IMR-90 (cell line): Measurements from ENCODE around the gene NGB. TPM values are rescaled to one million over a fixed set of nuclear protein-coding genes. Genes with fewer than 3 reads are reported as not detected.

Source experiments
- ATAC-seq: fragments of 200-7000 bp; cut with Tn5 transposase; 2 replicates; pipeline ENCODE4 v1.9.1; 2020; ENCODE audit warnings: low read depth, mild to moderate bottlenecking, moderate library complexity
- BruUV-seq: library from RNA; stranded (reverse); fragments of 400-500 nt; replicated peaks from 2 replicates; lab custom pipeline; 2021; lab: Mats Ljungman, UMichigan
- CTCF ChIA-PET: fragments of 300-600 bp; formaldehyde crosslinking; extraction: SDS; loops from one replicate; lab custom pipeline; 2021; ENCODE audit warnings: antibody characterized with exemption; lab: Yijun Ruan, JAX
- POLR2A ChIA-PET: fragments of 300-600 bp; sonication (Branson Sonifier 250); formaldehyde crosslinking; loops from one replicate; lab custom pipeline; 2022; ENCODE audit warnings: antibody characterized with exemption; ENCODE audit not compliant: unreplicated experiment; lab: Charles Lee
- DNase-seq: peaks from one replicate; pipeline ENCODE4 v3.0.0; 2013
- H2AFZ ChIP-seq: replicated peaks from 2 replicates; pipeline ENCODE3; 2013; ENCODE audit warnings: low read length, mild to moderate bottlenecking; ENCODE audit not compliant: poor library complexity
- H2AK5ac ChIP-seq: 2 replicates; pipeline ENCODE4 v1.6.1; 2013; ENCODE audit warnings: low read depth, low read length, inconsistent platforms
- H2AK9ac ChIP-seq: replicated peaks from 2 replicates; pipeline ENCODE3; 2013; ENCODE audit warnings: mild to moderate bottlenecking, low read depth, low read length, moderate library complexity; ENCODE audit not compliant: poor library complexity
- H2BK120ac ChIP-seq: 2 replicates; pipeline ENCODE4 v1.6.1; 2013; ENCODE audit warnings: low read depth, low read length, inconsistent platforms
- H2BK15ac ChIP-seq: 3 replicates; pipeline ENCODE4 v1.6.1; 2013; ENCODE audit warnings: low read depth, low read length, inconsistent platforms
- H2BK20ac ChIP-seq: 2 replicates; pipeline ENCODE4 v1.6.1; 2013; ENCODE audit warnings: low read depth, mild to moderate bottlenecking, inconsistent platforms, low read length, moderate library complexity
- H2BK5ac ChIP-seq: 2 replicates; pipeline ENCODE4 v1.6.1; 2013; ENCODE audit warnings: mild to moderate bottlenecking, low read depth, low read length, inconsistent platforms; ENCODE audit not compliant: poor library complexity, severe bottlenecking
- H3K14ac ChIP-seq: replicated peaks from 2 replicates; pipeline ENCODE4 v1.6.1; 2013; ENCODE audit warnings: low read depth, low read length, inconsistent platforms
- H3K18ac ChIP-seq: 2 replicates; pipeline ENCODE4 v1.6.1; 2013; ENCODE audit warnings: low read depth, low read length, control low read depth
- H3K23ac ChIP-seq: 2 replicates; pipeline ENCODE4 v1.6.1; 2013; ENCODE audit warnings: low read depth, low read length, inconsistent platforms
- H3K27ac ChIP-seq: 2 replicates; pipeline ENCODE4 v1.5.1; 2013; ENCODE audit warnings: mild to moderate bottlenecking, control low read depth, low read length; ENCODE audit not compliant: insufficient read depth
- H3K27me3 ChIP-seq: 2 replicates; pipeline ENCODE4 v1.6.1; 2013; ENCODE audit warnings: low read length; ENCODE audit not compliant: control insufficient read depth, insufficient read depth
- H3K36me3 ChIP-seq: 2 replicates; pipeline ENCODE4 v1.6.1; 2013; ENCODE audit warnings: low read length, mixed read lengths; ENCODE audit not compliant: control insufficient read depth, insufficient read depth
- H3K4ac ChIP-seq: 2 replicates; pipeline ENCODE4 v1.6.1; 2013; ENCODE audit warnings: low read depth, low read length, inconsistent platforms
- H3K4me1 ChIP-seq: 2 replicates; pipeline ENCODE4 v1.6.1; 2013; ENCODE audit warnings: low read length, mixed read lengths; ENCODE audit not compliant: control insufficient read depth, insufficient read depth
- H3K4me2 ChIP-seq: 2 replicates; pipeline ENCODE4 v1.6.1; 2013; ENCODE audit warnings: low read depth, mild to moderate bottlenecking, control low read depth, low read length, moderate library complexity
- H3K4me3 ChIP-seq: 2 replicates; pipeline ENCODE4 v1.5.1; 2013; ENCODE audit warnings: low read depth, mild to moderate bottlenecking, control low read depth, low read length, moderate library complexity; ENCODE audit not compliant: insufficient read depth
- H3K56ac ChIP-seq: 2 replicates; pipeline ENCODE4 v1.6.1; 2013; ENCODE audit warnings: low read length, inconsistent platforms; ENCODE audit not compliant: insufficient read depth; ENCODE audit errors: extremely low read depth
- H3K79me1 ChIP-seq, 2 experiments: 2 replicates each; pipeline ENCODE4 v1.6.1; 2013; ENCODE audit warnings: low read length in 2 of 2, inconsistent platforms in 1 of 2, low read depth in 1 of 2
- H3K9ac ChIP-seq: 2 replicates; pipeline ENCODE4 v1.6.1; 2013; ENCODE audit warnings: low read depth, low read length, control low read depth
- H3K9me1 ChIP-seq: 2 replicates; pipeline ENCODE4 v1.6.1; 2013; ENCODE audit warnings: low read length, inconsistent platforms; ENCODE audit not compliant: insufficient read depth
- H3K9me3 ChIP-seq: 2 replicates; pipeline ENCODE4 v1.6.1; 2013; ENCODE audit warnings: low read length; ENCODE audit not compliant: control insufficient read depth, insufficient read depth
- H4K20me1 ChIP-seq: 2 replicates; pipeline ENCODE4 v1.6.1; 2013; ENCODE audit warnings: low read length, inconsistent platforms; ENCODE audit not compliant: insufficient read depth
- H4K5ac ChIP-seq: 2 replicates; pipeline ENCODE4 v1.6.1; 2013; ENCODE audit warnings: mild to moderate bottlenecking, low read depth, low read length, control low read depth
- H4K8ac ChIP-seq, 2 experiments: 2 replicates each; pipeline ENCODE4 v1.6.1; 2013; ENCODE audit warnings: low read depth in 2 of 2, low read length in 2 of 2, control low read depth in 1 of 2, inconsistent platforms in 1 of 2
- H4K91ac ChIP-seq: 2 replicates; pipeline ENCODE4 v1.6.1; 2013; ENCODE audit warnings: low read depth, low read length, inconsistent platforms; ENCODE audit not compliant: insufficient read depth
- BHLHE40 ChIP-seq: fragments of 150-350 bp; IDR thresholded peaks from 2 replicates; pipeline ENCODE4 v1.6.1; 2016; ENCODE audit warnings: mild to moderate bottlenecking, low read depth, low read length
- CEBPB ChIP-seq: IDR thresholded peaks from 2 replicates; pipeline ENCODE4 v1.6.1; 2012; ENCODE audit warnings: low read depth, low read length, improper control_type of control experiment
- CHD1 ChIP-seq: IDR thresholded peaks from 2 replicates; pipeline ENCODE4 v1.6.1; 2012; ENCODE audit warnings: low read depth, low read length, improper control_type of control experiment
- ELK1 ChIP-seq: fragments of 150-350 bp; IDR thresholded peaks from 2 replicates; pipeline ENCODE4 v1.6.1; 2016; ENCODE audit warnings: low read depth, mild to moderate bottlenecking, low read length, moderate library complexity, borderline replicate concordance
- MAFK ChIP-seq: IDR thresholded peaks from 2 replicates; pipeline ENCODE4 v1.6.1; 2012; ENCODE audit warnings: low read depth, low read length, improper control_type of control experiment
- MAZ ChIP-seq: IDR thresholded peaks from 2 replicates; pipeline ENCODE4 v1.6.1; 2012; ENCODE audit warnings: low read depth, mild to moderate bottlenecking, low read length, improper control_type of control experiment, moderate library complexity, borderline replicate concordance
- MXI1 ChIP-seq: IDR thresholded peaks from 2 replicates; pipeline ENCODE4 v1.6.1; 2012; ENCODE audit warnings: low read depth, mild to moderate bottlenecking, low read length, moderate library complexity, borderline replicate concordance
- NFE2L2 ChIP-seq: fragments of 150-350 bp; IDR thresholded peaks from 2 replicates; pipeline ENCODE4 v1.6.1; 2016; ENCODE audit warnings: low read depth, mild to moderate bottlenecking, low read length
- RAD21 ChIP-seq: IDR thresholded peaks from 2 replicates; pipeline ENCODE4 v1.6.1; 2012; ENCODE audit warnings: low read length, improper control_type of control experiment
- SMC3 ChIP-seq: fragments of 150-350 bp; IDR thresholded peaks from 2 replicates; pipeline ENCODE4 v1.6.1; 2016; ENCODE audit warnings: low read depth, mild to moderate bottlenecking, antibody characterized with exemption, low read length, moderate library complexity
- WGBS, 2 experiments: methylation state at CpG; one replicate each; pipeline versions ENCODE4 v1.1.5 to v1.1.7; 2013; ENCODE audit warnings: missing lambda C conversion rate in 2 of 2; ENCODE audit not compliant: insufficient read length in 1 of 2; ENCODE audit errors: extremely low coverage in 2 of 2; 5-methylcytosine and 5-hydroxymethylcytosine counted together
- dilution Hi-C: fragments of 300-500 bp; cut with HindIII; formaldehyde crosslinking; loops from one replicate; pipeline ENCODE4 v1.14.3; 2018; ENCODE audit warnings: low sequenced_read_pairs; ENCODE audit not compliant: unreplicated experiment
- in situ Hi-C: fragments of 300-500 bp; cut with MboI; formaldehyde crosslinking; loops from 3 replicates; pipeline ENCODE4 v1.14.3; 2019; ENCODE audit warnings: low sequenced_read_pairs, inconsistent platforms, mixed read lengths
- intact Hi-C: fragments of 100-400 bp; cut with micrococcal nuclease; formaldehyde crosslinking; loops from 2 replicates; pipeline ENCODE4 v1.10.0; 2022
- polyA plus RNA-seq, 3 experiments: library from polyadenylated mRNA; depleted of rRNA; stranded (reverse); fragments of >200 nt; gene quantifications; 2 replicates each; pipeline ENCODE4 v1.2.3, GENCODE V29; 2012; ENCODE audit warnings: low replicate concordance in 1 of 3
- total RNA-seq: library from RNA; depleted of rRNA; stranded (reverse); fragments of >200 nt; gene quantifications from 2 replicates; pipeline ENCODE4 v1.2.3, GENCODE V29; 2012
- TF ChIP-seq, protein P1 (sequence below): fragments of 150-350 bp; IDR thresholded peaks from 2 replicates; pipeline ENCODE4 v1.6.1; 2017; ENCODE audit warnings: mild to moderate bottlenecking, antibody characterized with exemption, low read length, low read depth

The NGB gene
- total and polyA plus RNA-seq, 2 of the 4 experiments (the other 2 are of a cell fraction): not detected

DNA sequence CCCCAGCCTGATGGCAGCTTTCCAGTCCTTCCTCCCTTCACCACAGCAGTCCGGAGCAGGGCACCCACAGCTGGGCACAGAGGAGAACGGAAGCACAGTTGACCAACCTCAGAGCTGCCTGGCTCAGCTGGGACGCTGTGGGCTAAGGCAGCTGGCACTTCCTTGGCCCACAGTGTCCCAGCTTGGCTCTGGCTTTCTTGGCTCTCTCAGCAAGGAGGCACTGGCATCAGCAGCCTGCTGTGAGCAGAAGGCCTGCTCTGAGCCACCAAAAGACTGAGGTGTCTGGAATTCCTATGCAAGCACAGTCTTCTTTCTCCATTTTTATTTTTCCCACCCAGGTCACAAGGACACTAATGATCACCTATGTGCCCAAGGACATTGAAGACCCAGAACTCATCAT is 32.6 kb downstream of the NGB start:
- dilution Hi-C loops: no loop called here
- no peak for TF ChIP-seq BHLHE40
- TF ChIP-seq, protein P1, sequence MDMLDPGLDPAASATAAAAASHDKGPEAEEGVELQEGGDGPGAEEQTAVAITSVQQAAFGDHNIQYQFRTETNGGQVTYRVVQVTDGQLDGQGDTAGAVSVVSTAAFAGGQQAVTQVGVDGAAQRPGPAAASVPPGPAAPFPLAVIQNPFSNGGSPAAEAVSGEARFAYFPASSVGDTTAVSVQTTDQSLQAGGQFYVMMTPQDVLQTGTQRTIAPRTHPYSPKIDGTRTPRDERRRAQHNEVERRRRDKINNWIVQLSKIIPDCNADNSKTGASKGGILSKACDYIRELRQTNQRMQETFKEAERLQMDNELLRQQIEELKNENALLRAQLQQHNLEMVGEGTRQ: no peak
- no peak for TF ChIP-seq RAD21
- TF ChIP-seq MAZ: no peak
- TF ChIP-seq CHD1: no peak
- no peak for TF ChIP-seq SMC3
- TF ChIP-seq CEBPB: no peak
- TF ChIP-seq MAFK: no peak
- TF ChIP-seq NFE2L2: no peak
- TF ChIP-seq ELK1: no peak
- TF ChIP-seq MXI1: no peak

More for the DNA sequence above, 32.6 kb downstream of the NGB start:
- intact Hi-C loops: no loop called here
- Histone ChIP-seq H4K8ac (no peak overlapping the region), H3K9me3 (no peaks in the 10 kb centered on the region), H4K5ac (no peak overlapping the region), H2BK5ac (no peak overlapping the region), H3K18ac (no peak overlapping the region), H3K9me1 (no peaks in the 10 kb centered on the region), H3K4ac (no peak overlapping the region), H3K27me3 (no peaks in the 10 kb centered on the region; the same call in 1 of the 2 replicates), H3K4me1 (no peaks in the 10 kb centered on the region), H3K36me3 (no peaks in the 10 kb centered on the region), H3K9ac (no peak overlapping the region), H4K20me1 (no peaks in the 10 kb centered on the region), H2BK120ac (no peak overlapping the region), H2BK20ac (no peak overlapping the region), H2BK15ac (no peak overlapping the region), H3K56ac (no peak overlapping the region), H3K23ac (no peak overlapping the region), H2AK9ac (no peak overlapping the region), H3K79me1 (no peaks in the 10 kb centered on the region), H3K4me3 (no peak overlapping the region), H2AFZ (no peak overlapping the region), H3K14ac (no peak overlapping the region), H3K27ac (no peak overlapping the region), H4K91ac (no peak overlapping the region), H2AK5ac (no peak overlapping the region), H3K4me2 (no peak overlapping the region)
- ChIA-PET CTCF (no interaction called here), POLR2A (no interaction called here)
- ATAC-seq (no peak), DNase-seq (no peak)
- in situ Hi-C loops: no loop called here
- BruUV-seq: no TSS peak
- 47% methylated on average over 3 of the region's 3 CpGs; no CpG with 5 or more reads in 1 of the 2 experiments for WGBS, 2 experiments
